ENCODE data around the gene GNAZ. TPM values are rescaled to one million over a fixed set of nuclear protein-coding genes. Genes with fewer than 3 reads are reported as not detected.
A peak's percentile ranks its signal among the peaks of the same experiment; 100 is the strongest.

The GNAZ gene
- total RNA-seq, 1 donor from 2014 or later, result 3.9 TPM

DNA sequence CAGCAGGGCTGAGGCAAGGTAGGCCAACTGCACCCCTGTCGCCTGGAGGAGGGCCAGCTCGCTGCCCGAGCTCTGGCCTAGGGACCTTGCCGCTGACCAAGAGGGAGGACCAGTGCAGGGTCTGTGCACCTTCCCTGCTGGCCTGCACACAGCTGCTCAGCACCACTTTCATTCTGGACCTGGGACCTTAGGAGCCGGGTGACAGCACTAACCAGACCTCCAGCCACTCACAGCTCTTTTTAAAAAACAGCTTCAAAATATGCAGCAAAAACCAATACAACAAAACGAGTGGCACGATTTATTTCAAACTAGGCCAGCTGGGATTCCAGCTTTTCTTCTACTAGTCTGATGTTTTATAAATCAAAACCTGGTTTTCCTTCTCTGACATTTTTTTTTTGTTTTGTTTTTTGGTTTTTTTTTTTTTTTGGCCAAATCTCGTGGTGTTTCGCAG is 53.5 kb downstream of the GNAZ start:
- H3K27ac Mint-ChIP-seq (ENCODE audit: unreplicated experiment), result no peak overlapping the region

DNA sequence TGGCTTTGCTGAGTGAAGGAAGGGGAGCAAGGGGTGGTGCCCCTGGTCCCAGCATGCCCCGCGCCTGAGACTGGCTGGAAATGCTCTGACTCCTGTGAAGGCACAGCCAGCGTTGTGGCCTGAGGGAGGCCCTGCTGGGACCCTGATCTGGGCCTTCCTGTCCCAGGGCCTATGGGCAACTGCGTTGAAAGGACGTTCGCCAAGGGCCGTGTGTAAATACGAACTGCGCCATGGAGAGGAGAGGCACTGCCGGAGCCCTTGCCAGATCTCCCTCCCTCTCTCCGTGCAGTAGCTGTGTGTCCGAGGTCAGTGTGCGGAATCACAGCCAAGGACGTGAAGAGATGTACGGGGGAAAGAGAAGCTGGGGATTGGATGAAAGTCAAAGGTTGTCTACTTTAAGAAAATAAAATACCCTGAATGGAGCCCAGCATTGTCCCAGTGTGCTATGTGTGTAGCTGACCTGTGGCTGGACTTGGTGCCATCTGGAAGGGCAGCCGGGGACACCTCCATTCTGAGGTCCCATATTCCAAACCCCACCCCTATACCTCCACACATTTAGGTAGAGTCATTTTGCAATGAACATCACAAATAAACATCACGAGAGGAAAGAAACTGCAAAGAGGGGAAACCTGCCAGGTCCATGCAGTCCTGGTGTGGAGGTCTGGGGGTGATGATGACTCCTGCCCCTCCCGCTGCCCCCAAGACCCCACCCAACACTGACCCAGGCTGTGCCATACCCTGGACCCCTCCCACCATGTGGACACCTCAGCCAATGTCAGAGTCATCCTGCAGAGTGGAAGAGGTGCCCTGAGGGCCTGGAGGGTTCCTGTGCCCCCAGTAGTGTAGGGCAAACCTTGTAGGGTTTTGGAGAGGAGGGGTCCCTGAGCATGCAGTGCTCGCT is 54.5 kb downstream of the GNAZ start:
- H3K27me3 Mint-ChIP-seq (ENCODE audit: low read depth), result peaks cover 4% of the 10 kb centered on the region
- DNase-seq (ENCODE audit: low spot score), result no peak
- no peak overlapping the region for H3K4me3 Mint-ChIP-seq (ENCODE audit: unreplicated experiment)
- TF ChIP-seq, protein P1, sequence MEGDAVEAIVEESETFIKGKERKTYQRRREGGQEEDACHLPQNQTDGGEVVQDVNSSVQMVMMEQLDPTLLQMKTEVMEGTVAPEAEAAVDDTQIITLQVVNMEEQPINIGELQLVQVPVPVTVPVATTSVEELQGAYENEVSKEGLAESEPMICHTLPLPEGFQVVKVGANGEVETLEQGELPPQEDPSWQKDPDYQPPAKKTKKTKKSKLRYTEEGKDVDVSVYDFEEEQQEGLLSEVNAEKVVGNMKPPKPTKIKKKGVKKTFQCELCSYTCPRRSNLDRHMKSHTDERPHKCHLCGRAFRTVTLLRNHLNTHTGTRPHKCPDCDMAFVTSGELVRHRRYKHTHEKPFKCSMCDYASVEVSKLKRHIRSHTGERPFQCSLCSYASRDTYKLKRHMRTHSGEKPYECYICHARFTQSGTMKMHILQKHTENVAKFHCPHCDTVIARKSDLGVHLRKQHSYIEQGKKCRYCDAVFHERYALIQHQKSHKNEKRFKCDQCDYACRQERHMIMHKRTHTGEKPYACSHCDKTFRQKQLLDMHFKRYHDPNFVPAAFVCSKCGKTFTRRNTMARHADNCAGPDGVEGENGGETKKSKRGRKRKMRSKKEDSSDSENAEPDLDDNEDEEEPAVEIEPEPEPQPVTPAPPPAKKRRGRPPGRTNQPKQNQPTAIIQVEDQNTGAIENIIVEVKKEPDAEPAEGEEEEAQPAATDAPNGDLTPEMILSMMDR (IDR thresholded peaks at IDR 0.05), result no peak
- no peaks in the 10 kb centered on the region for H3K9me3 Mint-ChIP-seq (ENCODE audit: low read depth)
- H3K4me1 Mint-ChIP-seq (ENCODE audit: low read depth), result peaks cover 6% of the 10 kb centered on the region
- no peak overlapping the region for H3K27ac Mint-ChIP-seq (ENCODE audit: unreplicated experiment)
- no peaks in the 10 kb centered on the region for H3K36me3 Mint-ChIP-seq (ENCODE audit: low read depth)

More for the DNA sequence above, 53.5 kb downstream of the GNAZ start:
- Mint-ChIP-seq H3K9me3 (ENCODE audit: low read depth) (no peaks in the 10 kb centered on the region), H3K4me3 (ENCODE audit: unreplicated experiment) (no peak overlapping the region), H3K4me1 (ENCODE audit: low read depth) (peaks cover 6% of the 10 kb centered on the region), H3K36me3 (ENCODE audit: low read depth) (no peaks in the 10 kb centered on the region), H3K27me3 (ENCODE audit: low read depth) (peaks cover 1% of the 10 kb centered on the region)
- TF ChIP-seq, protein P1 (IDR thresholded peaks at IDR 0.05), result no peak
- DNase-seq (ENCODE audit: low spot score), result no peak

DNA sequence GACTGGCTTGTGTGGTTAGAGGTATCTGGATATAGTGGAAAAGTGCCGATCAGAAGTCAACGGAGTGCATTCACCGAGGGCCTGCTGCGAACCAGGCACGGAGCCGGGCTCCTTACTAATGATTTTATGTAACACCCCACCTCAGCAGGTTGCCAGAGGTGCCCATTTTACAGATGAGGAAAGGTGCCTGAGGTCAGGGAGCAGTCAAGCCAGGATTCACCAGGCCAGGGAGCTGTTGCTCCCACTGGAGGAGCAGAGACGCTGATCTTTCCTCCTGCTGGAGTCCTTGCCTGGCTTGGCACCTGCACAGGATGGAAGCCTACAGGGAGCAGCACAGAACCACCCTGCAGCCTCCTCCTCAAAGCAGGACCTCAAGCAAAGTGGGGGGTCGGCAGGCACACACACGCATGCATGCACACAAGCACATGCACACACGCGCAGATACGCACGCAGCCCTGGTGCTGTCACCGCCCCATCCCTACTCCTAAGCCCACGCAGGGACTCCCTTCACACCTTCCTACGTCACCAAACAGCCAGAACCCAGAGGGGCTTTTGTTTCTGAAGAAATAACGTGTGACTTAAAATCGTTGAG is 55.3 kb downstream of the GNAZ start:
- DNase-seq (ENCODE audit: low spot score), result no peak
- H3K27me3 Mint-ChIP-seq (ENCODE audit: low read depth), result peaks cover 7% of the 10 kb centered on the region
- H3K9me3 Mint-ChIP-seq (ENCODE audit: low read depth), result no peaks in the 10 kb centered on the region
- H3K4me1 Mint-ChIP-seq (ENCODE audit: low read depth), result peaks cover 6% of the 10 kb centered on the region
- H3K36me3 Mint-ChIP-seq (ENCODE audit: low read depth), result no peaks in the 10 kb centered on the region
- no peak overlapping the region for H3K4me3 Mint-ChIP-seq (ENCODE audit: unreplicated experiment)
- no peak overlapping the region for H3K27ac Mint-ChIP-seq (ENCODE audit: unreplicated experiment)
- TF ChIP-seq, protein P1 (IDR thresholded peaks at IDR 0.05), result no peak

DNA sequence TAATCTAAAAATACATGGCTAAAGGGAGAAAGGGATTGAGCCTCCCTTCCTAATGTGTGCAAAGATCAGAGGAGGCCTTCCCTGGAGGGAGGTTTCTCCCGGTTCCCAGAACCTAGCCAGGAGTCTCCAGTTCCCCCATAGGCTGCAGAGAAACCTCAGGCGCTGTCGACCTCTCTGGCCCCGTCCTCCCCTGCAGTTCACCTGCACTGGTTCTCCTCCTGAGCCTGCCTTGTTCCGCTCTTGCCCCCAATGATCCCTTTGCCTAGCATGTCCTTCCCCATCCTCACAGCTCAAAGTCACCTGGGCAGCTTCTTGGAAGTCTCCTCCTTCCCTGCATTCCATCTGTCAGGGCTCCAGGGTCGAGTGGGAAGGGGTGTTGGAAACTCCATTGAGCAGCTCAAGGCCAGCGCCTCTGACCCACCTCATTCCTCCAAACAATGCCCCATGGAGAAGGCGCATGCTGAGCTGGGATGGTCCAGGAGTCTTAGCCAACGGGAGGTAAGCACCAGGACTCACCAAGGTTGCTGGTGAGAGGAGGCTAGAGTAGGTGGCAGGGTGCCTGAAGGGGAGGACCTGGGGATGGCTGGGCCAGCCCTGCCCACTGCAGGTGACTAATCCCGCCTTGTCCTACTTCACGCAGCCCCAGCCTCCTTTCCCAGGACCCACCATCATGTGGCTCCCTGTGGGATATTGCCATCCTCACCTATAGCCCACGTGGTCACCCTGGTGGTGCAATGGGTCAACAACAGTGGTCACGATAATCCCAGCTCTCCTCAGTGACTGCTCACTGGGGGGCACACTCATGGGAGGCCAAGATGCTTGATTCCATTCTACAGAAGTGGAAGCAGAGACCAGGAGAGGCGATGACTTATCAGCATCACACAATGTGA is 56.1 kb downstream of the GNAZ start:
- Mint-ChIP-seq H3K4me3 (ENCODE audit: unreplicated experiment) (no peak overlapping the region), H3K4me1 (ENCODE audit: low read depth) (peaks cover 6% of the 10 kb centered on the region), H3K36me3 (ENCODE audit: low read depth) (no peaks in the 10 kb centered on the region), H3K9me3 (ENCODE audit: low read depth) (no peaks in the 10 kb centered on the region), H3K27me3 (ENCODE audit: low read depth) (peaks cover 10% of the 10 kb centered on the region), H3K27ac (ENCODE audit: unreplicated experiment) (no peak overlapping the region)
- TF ChIP-seq, protein P1 (IDR thresholded peaks at IDR 0.05), result no peak
- peak; percentile 68 for DNase-seq (ENCODE audit: low spot score)
